GM12878 (cell line): ENCODE measurements around the gene EPB41L1.

Source experiments
- CEBPB ChIP-seq, 2 experiments: fragments of 150-350 bp in 1 of 2; IDR thresholded peaks; 2 replicates each; pipeline ENCODE4 v1.6.1; 2012 to 2014; ENCODE audit warnings: low read depth in 2 of 2, low read length in 2 of 2, borderline replicate concordance in 1 of 2, inconsistent platforms in 1 of 2
- KDM1A ChIP-seq: fragments of 200-600 bp; sonication (generic); IDR thresholded peaks from 2 replicates; pipeline ENCODE4 v1.6.1; 2016; ENCODE audit warnings: borderline replicate concordance
- POLR2AphosphoS5 ChIP-seq: IDR thresholded peaks from 2 replicates; pipeline ENCODE4 v1.6.1; 2011; ENCODE audit warnings: mild to moderate bottlenecking, low read length, inconsistent platforms
- ZNF384 ChIP-seq: IDR thresholded peaks from 2 replicates; pipeline ENCODE4 v1.6.1; 2012; ENCODE audit warnings: low read depth, mild to moderate bottlenecking, low read length, improper control_type of control experiment, borderline replicate concordance
- TF ChIP-seq, protein P1 (sequence below): IDR thresholded peaks from 2 replicates; pipeline ENCODE4 v1.6.1; 2012; ENCODE audit warnings: low read depth, low read length, improper control_type of control experiment
- TF ChIP-seq, protein P2 (sequence below), 3 experiments: IDR thresholded peaks in 2 of 3; conservative IDR thresholded peaks in 1 of 3; 2 replicates each; pipeline ENCODE4 v1.5.1; 2011; ENCODE audit warnings: low read depth in 3 of 3, low read length in 3 of 3, mild to moderate bottlenecking in 3 of 3, control low read depth in 2 of 3, moderate library complexity in 2 of 3, inconsistent platforms in 1 of 3, mixed read lengths in 1 of 3; ENCODE audit not compliant: control insufficient read depth in 2 of 3, insufficient read depth in 1 of 3; ENCODE audit errors: extremely low read depth in 1 of 3

DNA sequence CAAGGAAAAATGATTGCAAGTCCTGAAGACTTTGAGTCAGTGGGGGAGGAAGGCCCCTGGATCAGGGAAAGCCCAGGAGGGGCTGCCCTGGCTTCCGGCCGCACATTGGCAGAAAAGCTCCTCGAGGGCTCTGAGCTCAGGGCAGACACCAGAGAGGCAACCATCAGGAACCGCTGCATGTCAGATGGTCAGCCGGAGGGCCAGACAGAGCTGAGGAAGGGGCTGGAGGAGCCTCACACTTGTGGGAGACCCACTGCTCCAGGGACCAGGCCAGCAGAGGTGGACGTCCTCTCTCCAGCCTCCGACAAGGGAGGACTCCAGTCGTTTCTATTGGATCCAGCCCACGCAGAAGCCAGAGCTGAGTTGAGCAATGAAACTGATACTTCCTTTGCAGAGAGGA, 51.5 kb downstream of the EPB41L1 start:
- TF ChIP-seq CEBPB (IDR thresholded peaks at IDR 0.05; ENCODE audit: borderline replicate concordance in 1 of 2, low read depth in 2 of 2, low read length in 2 of 2) (no peak), POLR2AphosphoS5 (no peak), KDM1A (no peak), ZNF384 (no peak)
- TF ChIP-seq, protein P1, sequence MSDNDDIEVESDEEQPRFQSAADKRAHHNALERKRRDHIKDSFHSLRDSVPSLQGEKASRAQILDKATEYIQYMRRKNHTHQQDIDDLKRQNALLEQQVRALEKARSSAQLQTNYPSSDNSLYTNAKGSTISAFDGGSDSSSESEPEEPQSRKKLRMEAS = no peak
- TF ChIP-seq, protein P2, sequence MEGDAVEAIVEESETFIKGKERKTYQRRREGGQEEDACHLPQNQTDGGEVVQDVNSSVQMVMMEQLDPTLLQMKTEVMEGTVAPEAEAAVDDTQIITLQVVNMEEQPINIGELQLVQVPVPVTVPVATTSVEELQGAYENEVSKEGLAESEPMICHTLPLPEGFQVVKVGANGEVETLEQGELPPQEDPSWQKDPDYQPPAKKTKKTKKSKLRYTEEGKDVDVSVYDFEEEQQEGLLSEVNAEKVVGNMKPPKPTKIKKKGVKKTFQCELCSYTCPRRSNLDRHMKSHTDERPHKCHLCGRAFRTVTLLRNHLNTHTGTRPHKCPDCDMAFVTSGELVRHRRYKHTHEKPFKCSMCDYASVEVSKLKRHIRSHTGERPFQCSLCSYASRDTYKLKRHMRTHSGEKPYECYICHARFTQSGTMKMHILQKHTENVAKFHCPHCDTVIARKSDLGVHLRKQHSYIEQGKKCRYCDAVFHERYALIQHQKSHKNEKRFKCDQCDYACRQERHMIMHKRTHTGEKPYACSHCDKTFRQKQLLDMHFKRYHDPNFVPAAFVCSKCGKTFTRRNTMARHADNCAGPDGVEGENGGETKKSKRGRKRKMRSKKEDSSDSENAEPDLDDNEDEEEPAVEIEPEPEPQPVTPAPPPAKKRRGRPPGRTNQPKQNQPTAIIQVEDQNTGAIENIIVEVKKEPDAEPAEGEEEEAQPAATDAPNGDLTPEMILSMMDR (IDR thresholded peaks at IDR 0.05 in 2 of 3, conservative IDR thresholded peaks at IDR 0.05 in 1 of 3; ENCODE audit: control insufficient read depth in 2 of 3, extremely low read depth in 1 of 3, insufficient read depth in 1 of 3, low read depth in 3 of 3, low read length in 3 of 3) = no peak
